WTC11 (cell line): ENCODE measurements around the gene PTPRN2. TPM values are rescaled to one million over a fixed set of nuclear protein-coding genes. Genes with fewer than 3 reads are reported as not detected.

Source experiments
- CREM ChIP-seq: sonication (generic); formaldehyde crosslinking; IDR thresholded peaks from 2 replicates; pipeline ENCODE4 v1.8.1; 2022; ENCODE audit warnings: mild to moderate bottlenecking, missing genetic modification reagents, moderate library complexity
- JUN ChIP-seq: sonication (generic); formaldehyde crosslinking; IDR thresholded peaks from 2 replicates; pipeline ENCODE4 v1.8.0; 2023; ENCODE audit warnings: mild to moderate bottlenecking, missing genetic modification reagents
- NR3C1 ChIP-seq: sonication (generic); formaldehyde crosslinking; conservative IDR thresholded peaks from 2 replicates; pipeline ENCODE4 v1.8.1; 2023; ENCODE audit warnings: low read depth, mild to moderate bottlenecking, missing genetic modification reagents
- ZNF416 ChIP-seq: fragments of 250-450 bp; sonication (Bioruptor Pico); IDR thresholded peaks from 2 replicates; pipeline ENCODE4 v1.9.0; 2021; ENCODE audit warnings: mild to moderate bottlenecking, inconsistent platforms
- total RNA-seq: library from RNA; stranded (reverse); gene quantifications from 3 replicates; pipeline ENCODE4 v1.2.3, GENCODE V29; 2021
- TF ChIP-seq, protein P1 (sequence below): sonication (generic); formaldehyde crosslinking; IDR thresholded peaks from 2 replicates; pipeline ENCODE4 v1.8.1; 2023; ENCODE audit warnings: mild to moderate bottlenecking, missing genetic modification reagents
- TF ChIP-seq, protein P2 (sequence below): sonication (generic); formaldehyde crosslinking; IDR thresholded peaks from 2 replicates; pipeline ENCODE4 v1.8.0; 2023; ENCODE audit warnings: mild to moderate bottlenecking, missing genetic modification reagents
- TF ChIP-seq, protein P3 (sequence below): sonication (generic); formaldehyde crosslinking; IDR thresholded peaks from 2 replicates; pipeline ENCODE4 v1.8.0; 2023; ENCODE audit warnings: missing genetic modification reagents
- TF ChIP-seq, protein P4 (sequence below): fragments of 250-450 bp; sonication (Bioruptor Pico); IDR thresholded peaks from 2 replicates; pipeline ENCODE4 v1.9.0; 2021; ENCODE audit warnings: mild to moderate bottlenecking
- TF ChIP-seq, protein P5 (sequence below): sonication (generic); formaldehyde crosslinking; IDR thresholded peaks from 2 replicates; pipeline ENCODE4 v1.8.1; 2023; ENCODE audit warnings: mild to moderate bottlenecking, missing genetic modification reagents, borderline replicate concordance
- TF ChIP-seq, protein P6 (sequence below): sonication (generic); formaldehyde crosslinking; IDR thresholded peaks from 2 replicates; pipeline ENCODE4 v1.8.0; 2022; ENCODE audit warnings: mild to moderate bottlenecking, missing genetic modification reagents
- TF ChIP-seq, protein P7 (sequence below): sonication (generic); formaldehyde crosslinking; IDR thresholded peaks from 2 replicates; pipeline ENCODE4 v1.8.1; 2022; ENCODE audit warnings: mild to moderate bottlenecking, missing genetic modification reagents, moderate library complexity, borderline replicate concordance
- TF ChIP-seq, protein P8 (sequence below): sonication (generic); formaldehyde crosslinking; IDR thresholded peaks from 2 replicates; pipeline ENCODE4 v1.8.0; 2022; ENCODE audit warnings: missing genetic modification reagents
- TF ChIP-seq, protein P9 (sequence below): fragments of 250-450 bp; sonication (Bioruptor Pico); IDR thresholded peaks from 2 replicates; pipeline ENCODE4 v1.9.0; 2021; ENCODE audit warnings: moderate library complexity, mild to moderate bottlenecking, inconsistent platforms, borderline replicate concordance
- TF ChIP-seq, protein P10 (sequence below): sonication (generic); formaldehyde crosslinking; IDR thresholded peaks from 2 replicates; pipeline ENCODE4 v1.8.0; 2022; ENCODE audit warnings: mild to moderate bottlenecking, missing genetic modification reagents

PTPRN2 gene
- total RNA-seq, 1 experiment from 2014 or later: 4.7 TPM

DNA sequence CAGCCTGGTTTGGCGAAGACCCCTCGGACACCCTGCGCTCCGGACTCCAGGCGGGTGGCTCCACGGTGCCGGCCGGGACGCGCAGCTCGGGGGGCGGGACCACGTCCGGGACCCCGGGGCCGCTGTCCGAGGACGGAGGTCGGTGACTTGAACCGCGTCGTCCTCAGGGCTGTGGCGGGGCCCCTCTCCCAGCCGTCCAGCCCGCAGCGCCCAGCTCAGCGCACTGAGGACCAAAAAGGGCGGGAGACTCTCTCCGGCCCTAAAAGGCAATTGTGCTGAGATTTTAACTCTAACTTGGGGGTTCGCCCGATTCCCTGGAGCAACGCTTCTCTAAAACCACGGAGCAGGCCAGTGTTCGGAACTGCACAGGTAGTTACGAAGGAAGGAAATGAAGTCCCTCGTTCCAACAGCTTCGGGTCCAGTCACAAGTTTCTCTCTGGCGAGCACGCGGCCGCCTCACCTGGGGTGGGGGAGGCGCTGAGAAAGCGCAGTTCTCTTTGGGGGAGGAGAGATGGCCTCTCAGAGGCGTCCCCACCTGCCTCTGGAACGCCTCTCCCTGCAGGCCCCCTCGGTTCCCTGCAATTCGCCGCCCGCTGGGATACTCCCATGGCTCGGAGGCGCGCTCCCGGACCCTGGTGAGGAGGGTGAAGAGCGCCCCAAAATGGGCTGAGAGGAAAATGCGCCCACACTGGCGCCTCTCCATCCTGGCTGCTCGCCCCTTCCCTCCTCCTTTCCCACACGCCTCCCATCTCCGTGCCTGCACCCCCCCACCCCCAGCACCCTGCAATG lies 898.2 kb downstream of the PTPRN2 start (continued):
- TF ChIP-seq, protein P1, sequence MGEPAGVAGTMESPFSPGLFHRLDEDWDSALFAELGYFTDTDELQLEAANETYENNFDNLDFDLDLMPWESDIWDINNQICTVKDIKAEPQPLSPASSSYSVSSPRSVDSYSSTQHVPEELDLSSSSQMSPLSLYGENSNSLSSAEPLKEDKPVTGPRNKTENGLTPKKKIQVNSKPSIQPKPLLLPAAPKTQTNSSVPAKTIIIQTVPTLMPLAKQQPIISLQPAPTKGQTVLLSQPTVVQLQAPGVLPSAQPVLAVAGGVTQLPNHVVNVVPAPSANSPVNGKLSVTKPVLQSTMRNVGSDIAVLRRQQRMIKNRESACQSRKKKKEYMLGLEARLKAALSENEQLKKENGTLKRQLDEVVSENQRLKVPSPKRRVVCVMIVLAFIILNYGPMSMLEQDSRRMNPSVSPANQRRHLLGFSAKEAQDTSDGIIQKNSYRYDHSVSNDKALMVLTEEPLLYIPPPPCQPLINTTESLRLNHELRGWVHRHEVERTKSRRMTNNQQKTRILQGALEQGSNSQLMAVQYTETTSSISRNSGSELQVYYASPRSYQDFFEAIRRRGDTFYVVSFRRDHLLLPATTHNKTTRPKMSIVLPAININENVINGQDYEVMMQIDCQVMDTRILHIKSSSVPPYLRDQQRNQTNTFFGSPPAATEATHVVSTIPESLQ (CRISPR knock-in tag): no peak
- TF ChIP-seq ZNF416: no peak
- TF ChIP-seq, protein P2, sequence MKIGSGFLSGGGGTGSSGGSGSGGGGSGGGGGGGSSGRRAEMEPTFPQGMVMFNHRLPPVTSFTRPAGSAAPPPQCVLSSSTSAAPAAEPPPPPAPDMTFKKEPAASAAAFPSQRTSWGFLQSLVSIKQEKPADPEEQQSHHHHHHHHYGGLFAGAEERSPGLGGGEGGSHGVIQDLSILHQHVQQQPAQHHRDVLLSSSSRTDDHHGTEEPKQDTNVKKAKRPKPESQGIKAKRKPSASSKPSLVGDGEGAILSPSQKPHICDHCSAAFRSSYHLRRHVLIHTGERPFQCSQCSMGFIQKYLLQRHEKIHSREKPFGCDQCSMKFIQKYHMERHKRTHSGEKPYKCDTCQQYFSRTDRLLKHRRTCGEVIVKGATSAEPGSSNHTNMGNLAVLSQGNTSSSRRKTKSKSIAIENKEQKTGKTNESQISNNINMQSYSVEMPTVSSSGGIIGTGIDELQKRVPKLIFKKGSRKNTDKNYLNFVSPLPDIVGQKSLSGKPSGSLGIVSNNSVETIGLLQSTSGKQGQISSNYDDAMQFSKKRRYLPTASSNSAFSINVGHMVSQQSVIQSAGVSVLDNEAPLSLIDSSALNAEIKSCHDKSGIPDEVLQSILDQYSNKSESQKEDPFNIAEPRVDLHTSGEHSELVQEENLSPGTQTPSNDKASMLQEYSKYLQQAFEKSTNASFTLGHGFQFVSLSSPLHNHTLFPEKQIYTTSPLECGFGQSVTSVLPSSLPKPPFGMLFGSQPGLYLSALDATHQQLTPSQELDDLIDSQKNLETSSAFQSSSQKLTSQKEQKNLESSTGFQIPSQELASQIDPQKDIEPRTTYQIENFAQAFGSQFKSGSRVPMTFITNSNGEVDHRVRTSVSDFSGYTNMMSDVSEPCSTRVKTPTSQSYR: peak; percentile 71; the same call in 1 of the 2 replicates
- TF ChIP-seq, protein P3, sequence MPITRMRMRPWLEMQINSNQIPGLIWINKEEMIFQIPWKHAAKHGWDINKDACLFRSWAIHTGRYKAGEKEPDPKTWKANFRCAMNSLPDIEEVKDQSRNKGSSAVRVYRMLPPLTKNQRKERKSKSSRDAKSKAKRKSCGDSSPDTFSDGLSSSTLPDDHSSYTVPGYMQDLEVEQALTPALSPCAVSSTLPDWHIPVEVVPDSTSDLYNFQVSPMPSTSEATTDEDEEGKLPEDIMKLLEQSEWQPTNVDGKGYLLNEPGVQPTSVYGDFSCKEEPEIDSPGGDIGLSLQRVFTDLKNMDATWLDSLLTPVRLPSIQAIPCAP (CRISPR knock-in tag): no peak
- TF ChIP-seq, protein P4, sequence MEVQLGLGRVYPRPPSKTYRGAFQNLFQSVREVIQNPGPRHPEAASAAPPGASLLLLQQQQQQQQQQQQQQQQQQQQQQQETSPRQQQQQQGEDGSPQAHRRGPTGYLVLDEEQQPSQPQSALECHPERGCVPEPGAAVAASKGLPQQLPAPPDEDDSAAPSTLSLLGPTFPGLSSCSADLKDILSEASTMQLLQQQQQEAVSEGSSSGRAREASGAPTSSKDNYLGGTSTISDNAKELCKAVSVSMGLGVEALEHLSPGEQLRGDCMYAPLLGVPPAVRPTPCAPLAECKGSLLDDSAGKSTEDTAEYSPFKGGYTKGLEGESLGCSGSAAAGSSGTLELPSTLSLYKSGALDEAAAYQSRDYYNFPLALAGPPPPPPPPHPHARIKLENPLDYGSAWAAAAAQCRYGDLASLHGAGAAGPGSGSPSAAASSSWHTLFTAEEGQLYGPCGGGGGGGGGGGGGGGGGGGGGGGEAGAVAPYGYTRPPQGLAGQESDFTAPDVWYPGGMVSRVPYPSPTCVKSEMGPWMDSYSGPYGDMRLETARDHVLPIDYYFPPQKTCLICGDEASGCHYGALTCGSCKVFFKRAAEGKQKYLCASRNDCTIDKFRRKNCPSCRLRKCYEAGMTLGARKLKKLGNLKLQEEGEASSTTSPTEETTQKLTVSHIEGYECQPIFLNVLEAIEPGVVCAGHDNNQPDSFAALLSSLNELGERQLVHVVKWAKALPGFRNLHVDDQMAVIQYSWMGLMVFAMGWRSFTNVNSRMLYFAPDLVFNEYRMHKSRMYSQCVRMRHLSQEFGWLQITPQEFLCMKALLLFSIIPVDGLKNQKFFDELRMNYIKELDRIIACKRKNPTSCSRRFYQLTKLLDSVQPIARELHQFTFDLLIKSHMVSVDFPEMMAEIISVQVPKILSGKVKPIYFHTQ (CRISPR knock-in tag): no peak
- TF ChIP-seq, protein P5, sequence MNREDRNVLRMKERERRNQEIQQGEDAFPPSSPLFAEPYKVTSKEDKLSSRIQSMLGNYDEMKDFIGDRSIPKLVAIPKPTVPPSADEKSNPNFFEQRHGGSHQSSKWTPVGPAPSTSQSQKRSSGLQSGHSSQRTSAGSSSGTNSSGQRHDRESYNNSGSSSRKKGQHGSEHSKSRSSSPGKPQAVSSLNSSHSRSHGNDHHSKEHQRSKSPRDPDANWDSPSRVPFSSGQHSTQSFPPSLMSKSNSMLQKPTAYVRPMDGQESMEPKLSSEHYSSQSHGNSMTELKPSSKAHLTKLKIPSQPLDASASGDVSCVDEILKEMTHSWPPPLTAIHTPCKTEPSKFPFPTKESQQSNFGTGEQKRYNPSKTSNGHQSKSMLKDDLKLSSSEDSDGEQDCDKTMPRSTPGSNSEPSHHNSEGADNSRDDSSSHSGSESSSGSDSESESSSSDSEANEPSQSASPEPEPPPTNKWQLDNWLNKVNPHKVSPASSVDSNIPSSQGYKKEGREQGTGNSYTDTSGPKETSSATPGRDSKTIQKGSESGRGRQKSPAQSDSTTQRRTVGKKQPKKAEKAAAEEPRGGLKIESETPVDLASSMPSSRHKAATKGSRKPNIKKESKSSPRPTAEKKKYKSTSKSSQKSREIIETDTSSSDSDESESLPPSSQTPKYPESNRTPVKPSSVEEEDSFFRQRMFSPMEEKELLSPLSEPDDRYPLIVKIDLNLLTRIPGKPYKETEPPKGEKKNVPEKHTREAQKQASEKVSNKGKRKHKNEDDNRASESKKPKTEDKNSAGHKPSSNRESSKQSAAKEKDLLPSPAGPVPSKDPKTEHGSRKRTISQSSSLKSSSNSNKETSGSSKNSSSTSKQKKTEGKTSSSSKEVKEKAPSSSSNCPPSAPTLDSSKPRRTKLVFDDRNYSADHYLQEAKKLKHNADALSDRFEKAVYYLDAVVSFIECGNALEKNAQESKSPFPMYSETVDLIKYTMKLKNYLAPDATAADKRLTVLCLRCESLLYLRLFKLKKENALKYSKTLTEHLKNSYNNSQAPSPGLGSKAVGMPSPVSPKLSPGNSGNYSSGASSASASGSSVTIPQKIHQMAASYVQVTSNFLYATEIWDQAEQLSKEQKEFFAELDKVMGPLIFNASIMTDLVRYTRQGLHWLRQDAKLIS (CRISPR knock-in tag): no peak
- TF ChIP-seq, protein P6, sequence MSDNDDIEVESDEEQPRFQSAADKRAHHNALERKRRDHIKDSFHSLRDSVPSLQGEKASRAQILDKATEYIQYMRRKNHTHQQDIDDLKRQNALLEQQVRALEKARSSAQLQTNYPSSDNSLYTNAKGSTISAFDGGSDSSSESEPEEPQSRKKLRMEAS: peak; percentile 88
- TF ChIP-seq, protein P7, sequence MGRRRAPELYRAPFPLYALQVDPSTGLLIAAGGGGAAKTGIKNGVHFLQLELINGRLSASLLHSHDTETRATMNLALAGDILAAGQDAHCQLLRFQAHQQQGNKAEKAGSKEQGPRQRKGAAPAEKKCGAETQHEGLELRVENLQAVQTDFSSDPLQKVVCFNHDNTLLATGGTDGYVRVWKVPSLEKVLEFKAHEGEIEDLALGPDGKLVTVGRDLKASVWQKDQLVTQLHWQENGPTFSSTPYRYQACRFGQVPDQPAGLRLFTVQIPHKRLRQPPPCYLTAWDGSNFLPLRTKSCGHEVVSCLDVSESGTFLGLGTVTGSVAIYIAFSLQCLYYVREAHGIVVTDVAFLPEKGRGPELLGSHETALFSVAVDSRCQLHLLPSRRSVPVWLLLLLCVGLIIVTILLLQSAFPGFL (CRISPR knock-in tag): no peak
- TF ChIP-seq, protein P8, sequence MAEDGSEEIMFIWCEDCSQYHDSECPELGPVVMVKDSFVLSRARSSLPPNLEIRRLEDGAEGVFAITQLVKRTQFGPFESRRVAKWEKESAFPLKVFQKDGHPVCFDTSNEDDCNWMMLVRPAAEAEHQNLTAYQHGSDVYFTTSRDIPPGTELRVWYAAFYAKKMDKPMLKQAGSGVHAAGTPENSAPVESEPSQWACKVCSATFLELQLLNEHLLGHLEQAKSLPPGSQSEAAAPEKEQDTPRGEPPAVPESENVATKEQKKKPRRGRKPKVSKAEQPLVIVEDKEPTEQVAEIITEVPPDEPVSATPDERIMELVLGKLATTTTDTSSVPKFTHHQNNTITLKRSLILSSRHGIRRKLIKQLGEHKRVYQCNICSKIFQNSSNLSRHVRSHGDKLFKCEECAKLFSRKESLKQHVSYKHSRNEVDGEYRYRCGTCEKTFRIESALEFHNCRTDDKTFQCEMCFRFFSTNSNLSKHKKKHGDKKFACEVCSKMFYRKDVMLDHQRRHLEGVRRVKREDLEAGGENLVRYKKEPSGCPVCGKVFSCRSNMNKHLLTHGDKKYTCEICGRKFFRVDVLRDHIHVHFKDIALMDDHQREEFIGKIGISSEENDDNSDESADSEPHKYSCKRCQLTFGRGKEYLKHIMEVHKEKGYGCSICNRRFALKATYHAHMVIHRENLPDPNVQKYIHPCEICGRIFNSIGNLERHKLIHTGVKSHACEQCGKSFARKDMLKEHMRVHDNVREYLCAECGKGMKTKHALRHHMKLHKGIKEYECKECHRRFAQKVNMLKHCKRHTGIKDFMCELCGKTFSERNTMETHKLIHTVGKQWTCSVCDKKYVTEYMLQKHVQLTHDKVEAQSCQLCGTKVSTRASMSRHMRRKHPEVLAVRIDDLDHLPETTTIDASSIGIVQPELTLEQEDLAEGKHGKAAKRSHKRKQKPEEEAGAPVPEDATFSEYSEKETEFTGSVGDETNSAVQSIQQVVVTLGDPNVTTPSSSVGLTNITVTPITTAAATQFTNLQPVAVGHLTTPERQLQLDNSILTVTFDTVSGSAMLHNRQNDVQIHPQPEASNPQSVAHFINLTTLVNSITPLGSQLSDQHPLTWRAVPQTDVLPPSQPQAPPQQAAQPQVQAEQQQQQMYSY: peak; percentile 26; the same call in 1 of the 2 replicates
- TF ChIP-seq CREM: peak; percentile 65; the same call in 1 of the 2 replicates
- 0 out of 2 replicates have a peak, but pooled peaks have one; percentile 52 for TF ChIP-seq JUN (CRISPR knock-in tag)
- TF ChIP-seq, protein P9, sequence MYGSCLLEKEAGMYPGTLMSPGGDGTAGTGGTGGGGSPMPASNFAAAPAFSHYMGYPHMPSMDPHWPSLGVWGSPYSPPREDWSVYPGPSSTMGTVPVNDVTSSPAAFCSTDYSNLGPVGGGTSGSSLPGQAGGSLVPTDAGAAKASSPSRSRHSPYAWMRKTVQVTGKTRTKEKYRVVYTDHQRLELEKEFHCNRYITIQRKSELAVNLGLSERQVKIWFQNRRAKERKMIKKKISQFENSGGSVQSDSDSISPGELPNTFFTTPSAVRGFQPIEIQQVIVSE: no peak
- TF ChIP-seq NR3C1 (CRISPR knock-in tag): no peak
- TF ChIP-seq, protein P10, sequence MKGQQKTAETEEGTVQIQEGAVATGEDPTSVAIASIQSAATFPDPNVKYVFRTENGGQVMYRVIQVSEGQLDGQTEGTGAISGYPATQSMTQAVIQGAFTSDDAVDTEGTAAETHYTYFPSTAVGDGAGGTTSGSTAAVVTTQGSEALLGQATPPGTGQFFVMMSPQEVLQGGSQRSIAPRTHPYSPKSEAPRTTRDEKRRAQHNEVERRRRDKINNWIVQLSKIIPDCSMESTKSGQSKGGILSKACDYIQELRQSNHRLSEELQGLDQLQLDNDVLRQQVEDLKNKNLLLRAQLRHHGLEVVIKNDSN (CRISPR knock-in tag): peak; percentile 24; the same call in 1 of the 2 replicates
